GM06990 (cell line): ENCODE results near the gene TUBB8.
"Not testable (repeated sequence)": the region's sequence is repeated elsewhere in the genome, so short reads cannot be mapped to it uniquely, and the experiment has no call there.

Experiments used
- DNase-seq: peaks from one replicate; pipeline ENCODE4 v3.0.0-alpha.2; 2011; ENCODE audit not compliant: insufficient read length; ENCODE audit errors: extremely low read depth
- H3K27me3 ChIP-seq: replicated peaks from 2 replicates; pipeline ENCODE4 v1.6.0; 2011; ENCODE audit warnings: low read length; ENCODE audit not compliant: control insufficient read depth, insufficient read depth
- H3K36me3 ChIP-seq: 2 replicates; pipeline ENCODE4 v1.5.1; 2011; ENCODE audit warnings: low read length; ENCODE audit not compliant: control insufficient read depth, insufficient read depth
- H3K4me3 ChIP-seq: replicated peaks from 2 replicates; pipeline ENCODE4 v1.5.1; 2011; ENCODE audit warnings: low read depth, mild to moderate bottlenecking, control low read depth, low read length
- CTCF ChIP-seq: IDR thresholded peaks from 2 replicates; pipeline ENCODE4 v1.5.1; 2011; ENCODE audit warnings: low read length, control low read depth, mild to moderate bottlenecking, inconsistent platforms; ENCODE audit not compliant: insufficient read depth, poor library complexity, severe bottlenecking

Gene TUBB8

GRCh38 chr10:79532-80215 lies 30.6 kb upstream of the TUBB8 start:
- Histone ChIP-seq H3K4me3 (no peak overlapping the region), H3K27me3 (peaks cover 4% of the 10 kb centered on the region), H3K36me3 (no peaks in the 10 kb centered on the region)
- DNase-seq = no peak
- no peak for TF ChIP-seq CTCF

DNA sequence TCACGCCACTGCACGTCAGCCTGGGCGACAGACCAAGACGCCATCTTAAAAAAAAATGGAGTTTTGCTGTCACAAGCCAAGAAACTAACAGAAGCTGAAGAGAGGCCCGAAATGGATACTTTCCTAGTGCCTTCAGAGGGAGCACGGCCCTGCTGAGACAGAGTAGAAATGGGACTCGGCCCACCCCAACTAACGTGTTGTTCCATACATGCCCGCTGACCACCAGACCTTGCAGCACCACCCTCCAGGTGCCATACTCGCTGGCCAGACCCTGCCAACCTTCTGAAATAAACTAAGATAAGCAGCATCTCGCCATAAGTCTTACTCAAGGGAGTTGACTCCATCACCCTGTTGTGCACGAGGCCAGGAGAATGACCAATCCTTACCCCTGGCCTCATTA lies 29.5 kb upstream of the TUBB8 start:
- Histone ChIP-seq H3K27me3 (peaks cover 4% of the 10 kb centered on the region), H3K36me3 (no peaks in the 10 kb centered on the region), H3K4me3 (no peak overlapping the region)
- no peak for DNase-seq
- TF ChIP-seq CTCF = no peak

DNA sequence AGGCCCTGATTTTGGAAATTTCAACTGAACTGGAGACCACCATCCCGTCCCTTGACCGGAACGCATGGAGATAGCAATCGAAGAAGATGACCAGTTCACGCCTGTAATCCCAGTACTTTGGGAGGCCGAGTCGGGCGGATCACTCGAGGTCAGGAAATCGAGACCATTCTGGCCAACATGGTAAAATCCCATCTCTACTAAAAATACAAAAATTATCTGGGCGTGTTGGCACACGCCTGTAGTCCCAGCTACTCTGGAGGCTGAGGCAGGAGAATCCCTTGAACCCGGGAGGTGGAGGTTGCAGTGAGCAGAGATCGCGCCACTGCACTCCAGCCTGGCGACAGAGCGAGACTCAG lies 25.1 kb upstream of the TUBB8 start:
- DNase-seq, H3K27me3 ChIP-seq, H3K4me3 ChIP-seq, H3K36me3 ChIP-seq: not testable (repeated sequence)

DNA sequence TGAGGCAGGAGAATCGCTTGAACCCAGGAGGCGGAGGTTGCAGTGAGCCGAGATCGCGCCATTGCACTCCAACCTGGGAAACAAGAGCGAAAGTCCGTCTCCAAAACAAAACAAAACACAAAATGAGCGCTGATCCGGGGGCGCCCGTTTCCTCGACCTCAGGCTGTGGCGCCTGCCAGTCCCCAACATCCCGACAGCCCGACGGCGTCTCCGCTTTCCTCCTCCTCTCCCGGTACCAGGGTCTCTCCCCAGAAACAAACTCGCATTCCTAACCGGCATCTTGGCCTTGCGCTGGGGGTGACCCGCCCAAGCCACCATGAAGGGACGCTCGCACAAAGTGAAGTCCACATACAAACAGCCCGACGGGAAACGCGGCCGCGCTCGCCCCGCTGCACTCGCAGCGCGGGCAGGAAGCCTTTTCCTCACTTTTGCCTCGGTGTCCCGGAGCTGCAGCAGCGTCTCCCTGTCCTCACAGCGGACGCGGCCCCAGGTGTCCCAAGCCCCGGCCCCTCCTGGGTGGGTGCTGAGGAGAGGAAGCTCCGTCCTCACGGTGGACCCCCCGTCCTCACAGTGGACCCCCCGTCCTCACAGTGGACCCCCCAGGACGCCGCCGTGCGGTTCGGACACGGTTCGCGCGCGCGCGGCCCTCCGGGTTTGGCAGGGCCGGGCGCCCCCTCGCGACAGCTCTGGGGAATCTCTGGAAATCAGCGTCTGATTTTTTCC lies 24.6 kb upstream of the TUBB8 start:
- peak; percentile 30 for DNase-seq
- not testable (repeated sequence) for H3K4me3 ChIP-seq, H3K27me3 ChIP-seq, H3K36me3 ChIP-seq
- peak; percentile 50 for TF ChIP-seq CTCF

DNA sequence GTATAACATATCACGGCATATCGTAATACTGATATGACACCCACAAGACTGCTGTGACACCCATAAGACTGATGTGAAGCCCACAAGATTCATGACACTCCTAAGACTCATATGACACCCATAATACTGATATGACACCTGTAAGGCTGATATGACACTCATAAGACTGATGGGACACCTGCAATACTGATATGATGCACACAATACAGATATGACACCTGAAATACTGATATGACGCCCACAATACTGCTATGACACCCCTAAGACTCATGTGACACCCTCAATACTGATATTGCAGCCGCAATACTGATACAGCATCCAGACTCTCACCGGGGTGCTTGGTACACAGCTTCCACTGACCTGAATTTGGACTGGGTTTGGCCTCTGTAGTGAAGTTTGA lies 19.1 kb upstream of the TUBB8 start:
- not testable (repeated sequence) for H3K4me3 ChIP-seq, H3K27me3 ChIP-seq, H3K36me3 ChIP-seq, DNase-seq

- H3K27me3 ChIP-seq, H3K36me3 ChIP-seq, DNase-seq, H3K4me3 ChIP-seq: not testable (repeated sequence)
These were observed 830 bp upstream of the TUBB8 start for GRCh38 chr10:49926-50325.

DNA sequence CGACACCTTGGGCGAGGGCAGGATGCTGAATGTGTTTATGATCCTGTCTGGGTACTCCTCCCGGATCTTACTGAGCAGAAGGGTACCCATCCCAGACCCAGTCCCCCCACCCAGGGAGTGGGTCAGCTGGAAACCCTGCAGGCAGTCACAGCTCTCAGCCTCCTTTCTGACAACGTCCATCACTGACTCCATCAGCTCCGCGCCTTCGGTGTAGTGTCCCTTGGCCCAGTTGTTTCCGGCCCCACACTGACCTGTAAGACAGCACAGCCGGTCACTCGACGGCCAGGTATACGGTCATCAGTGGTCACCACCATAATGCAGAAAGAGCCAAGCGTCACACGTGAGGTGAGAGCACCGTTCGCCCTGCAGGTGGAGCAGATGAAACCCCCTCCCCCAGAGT lies 1.2 kb downstream of the TUBB8 start:
- H3K36me3 ChIP-seq, H3K4me3 ChIP-seq, H3K27me3 ChIP-seq, DNase-seq: not testable (repeated sequence)

- H3K36me3 ChIP-seq, DNase-seq, H3K4me3 ChIP-seq, H3K27me3 ChIP-seq: not testable (repeated sequence)
These were observed 35.8 kb downstream of the TUBB8 start for GRCh38 chr10:13315-13635.

DNA sequence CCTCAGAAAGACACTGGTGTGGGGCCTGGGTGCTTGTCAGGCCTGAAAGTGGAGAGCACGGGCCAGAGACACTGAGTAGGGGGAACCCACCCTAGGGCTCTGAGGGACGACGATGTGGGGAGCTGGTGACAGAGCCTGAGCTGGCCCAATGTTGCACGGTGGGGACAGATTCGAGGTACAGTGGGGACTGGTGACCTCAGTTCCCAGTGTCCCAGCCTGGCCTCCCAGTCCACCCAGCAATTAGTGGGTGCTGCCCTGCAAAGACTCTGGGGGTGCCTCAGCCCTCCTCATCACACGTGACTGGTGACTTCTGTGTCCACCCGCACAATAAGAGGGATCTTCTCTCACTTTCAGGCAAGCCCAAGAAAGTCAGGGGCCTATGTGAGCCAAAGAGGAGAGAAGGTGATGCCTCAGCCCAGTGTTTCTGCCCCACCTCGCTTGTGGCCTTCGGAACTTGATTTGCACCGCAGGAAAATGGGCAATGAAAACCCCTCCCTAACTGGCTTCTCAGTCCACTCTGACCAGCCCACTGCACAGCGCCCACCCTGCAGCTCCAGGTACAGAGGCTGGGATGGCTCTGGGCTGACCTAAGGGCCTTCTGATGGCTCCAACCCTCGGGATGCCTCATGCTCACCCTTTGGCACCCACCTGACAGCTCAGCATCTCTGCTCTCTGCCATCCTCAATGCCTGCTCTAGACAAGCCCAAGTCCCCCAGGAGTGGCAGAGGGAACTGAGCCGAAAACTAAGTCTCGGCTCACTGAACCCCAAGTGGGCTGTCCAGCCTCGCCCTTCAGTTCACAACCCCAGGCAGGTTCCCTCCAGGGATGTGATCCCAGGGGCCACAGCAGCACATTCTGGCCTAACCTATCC lies 36.4 kb downstream of the TUBB8 start:
- not testable (repeated sequence) for H3K4me3 ChIP-seq, DNase-seq, H3K36me3 ChIP-seq, H3K27me3 ChIP-seq

GRCh38 chr10:11260-11659 lies 37.8 kb downstream of the TUBB8 start:
- H3K36me3 ChIP-seq, DNase-seq, H3K27me3 ChIP-seq, H3K4me3 ChIP-seq: not testable (repeated sequence)
